ENCODE measurements around the gene TYROBP.

The TYROBP gene

DNA sequence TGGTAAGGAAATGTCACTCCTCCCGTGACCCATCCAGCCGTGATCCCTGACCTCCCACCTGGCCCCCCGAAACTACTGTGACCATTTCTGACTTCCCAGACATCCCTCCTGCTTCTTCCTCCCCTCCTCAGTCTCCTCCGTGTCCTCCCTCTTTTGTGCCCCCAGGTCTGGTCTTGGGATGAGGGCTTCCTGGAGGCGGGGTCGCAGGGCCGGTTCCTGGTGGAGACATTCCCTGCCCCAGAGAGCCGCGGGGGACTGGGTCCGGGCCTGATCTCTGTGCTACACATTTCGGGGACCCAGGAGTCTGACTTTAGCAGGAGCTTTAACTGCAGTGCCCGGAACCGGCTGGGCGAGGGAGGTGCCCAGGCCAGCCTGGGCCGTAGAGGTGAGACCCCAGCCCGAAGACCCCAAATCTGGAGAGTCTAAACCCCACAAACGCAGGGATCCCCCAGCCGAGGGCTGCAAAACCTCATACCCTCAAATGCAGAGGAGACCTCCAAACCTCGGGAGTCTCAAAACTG is 46.4 kb downstream of the TYROBP start:
- no peak overlapping the region for H3K4me3 ChIP-seq (ENCODE audit: low read depth, low read length)
- TF ChIP-seq MYC (IDR thresholded peaks at IDR 0.05; ENCODE audit: low read depth, low read length), result no peak
- TF ChIP-seq, protein P1, sequence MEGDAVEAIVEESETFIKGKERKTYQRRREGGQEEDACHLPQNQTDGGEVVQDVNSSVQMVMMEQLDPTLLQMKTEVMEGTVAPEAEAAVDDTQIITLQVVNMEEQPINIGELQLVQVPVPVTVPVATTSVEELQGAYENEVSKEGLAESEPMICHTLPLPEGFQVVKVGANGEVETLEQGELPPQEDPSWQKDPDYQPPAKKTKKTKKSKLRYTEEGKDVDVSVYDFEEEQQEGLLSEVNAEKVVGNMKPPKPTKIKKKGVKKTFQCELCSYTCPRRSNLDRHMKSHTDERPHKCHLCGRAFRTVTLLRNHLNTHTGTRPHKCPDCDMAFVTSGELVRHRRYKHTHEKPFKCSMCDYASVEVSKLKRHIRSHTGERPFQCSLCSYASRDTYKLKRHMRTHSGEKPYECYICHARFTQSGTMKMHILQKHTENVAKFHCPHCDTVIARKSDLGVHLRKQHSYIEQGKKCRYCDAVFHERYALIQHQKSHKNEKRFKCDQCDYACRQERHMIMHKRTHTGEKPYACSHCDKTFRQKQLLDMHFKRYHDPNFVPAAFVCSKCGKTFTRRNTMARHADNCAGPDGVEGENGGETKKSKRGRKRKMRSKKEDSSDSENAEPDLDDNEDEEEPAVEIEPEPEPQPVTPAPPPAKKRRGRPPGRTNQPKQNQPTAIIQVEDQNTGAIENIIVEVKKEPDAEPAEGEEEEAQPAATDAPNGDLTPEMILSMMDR (IDR thresholded peaks at IDR 0.05; ENCODE audit: low read depth, low read length), result no peak
- DNase-seq (ENCODE audit: low read depth), result no peak

DNA sequence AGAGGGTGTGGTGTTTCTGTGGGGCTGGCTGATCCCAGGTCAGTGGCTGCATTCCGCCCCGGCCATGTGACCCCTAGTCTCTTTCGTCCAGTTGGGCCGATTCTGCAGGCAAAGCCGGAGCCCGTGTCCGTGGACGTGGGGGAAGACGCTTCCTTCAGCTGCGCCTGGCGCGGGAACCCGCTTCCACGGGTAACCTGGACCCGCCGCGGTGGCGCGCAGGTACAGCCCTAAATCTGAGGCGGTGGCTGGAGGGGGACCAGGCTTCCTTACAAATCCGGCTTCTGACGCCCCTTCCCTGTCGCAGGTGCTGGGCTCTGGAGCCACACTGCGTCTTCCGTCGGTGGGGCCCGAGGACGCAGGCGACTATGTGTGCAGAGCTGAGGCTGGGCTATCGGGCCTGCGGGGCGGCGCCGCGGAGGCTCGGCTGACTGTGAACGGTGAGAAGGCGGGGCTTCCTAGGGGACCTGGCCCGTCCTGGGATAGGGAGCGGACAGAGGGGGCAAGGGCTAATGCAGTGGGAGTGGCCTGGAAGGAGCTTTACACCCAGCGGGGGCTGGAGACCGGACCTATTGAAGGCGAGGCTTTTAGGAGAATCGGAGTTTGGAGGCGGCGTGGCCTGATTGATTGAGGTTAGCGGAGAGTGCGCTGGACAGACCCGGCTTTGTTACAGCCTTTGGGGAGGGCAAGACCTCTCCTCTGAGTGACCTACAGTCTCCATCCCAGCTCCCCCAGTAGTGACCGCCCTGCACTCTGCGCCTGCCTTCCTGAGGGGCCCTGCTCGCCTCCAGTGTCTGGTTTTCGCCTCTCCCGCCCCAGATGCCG is 47.1 kb downstream of the TYROBP start:
- TF ChIP-seq POLR2A (IDR thresholded peaks at IDR 0.05; ENCODE audit: extremely low read depth, insufficient read length), result no peak
- DNase-seq (ENCODE audit: low read depth), result no peak
- no peak overlapping the region for H3K4me3 ChIP-seq (ENCODE audit: low read depth, low read length)

DNA sequence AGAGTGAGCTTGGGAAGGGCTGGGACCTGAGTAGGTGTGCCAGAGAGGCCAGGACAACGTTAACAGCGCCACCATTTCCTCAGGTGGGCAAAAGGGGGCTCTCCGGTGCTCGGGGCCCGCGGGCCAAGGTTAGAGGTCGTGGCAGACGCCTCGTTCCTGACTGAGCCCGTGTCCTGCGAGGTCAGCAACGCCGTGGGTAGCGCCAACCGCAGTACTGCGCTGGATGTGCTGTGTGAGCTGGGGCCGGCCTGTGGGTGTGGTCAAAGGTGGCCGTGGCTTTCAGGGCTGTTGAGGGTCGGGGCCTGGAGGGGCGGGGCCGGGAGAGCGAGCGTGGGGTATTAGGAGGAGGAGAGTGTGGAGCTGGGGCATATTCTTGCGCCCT is 47.7 kb downstream of the TYROBP start:
- no peak overlapping the region for H3K4me3 ChIP-seq (ENCODE audit: low read depth, low read length)
- TF ChIP-seq POLR2A (IDR thresholded peaks at IDR 0.05; ENCODE audit: extremely low read depth, insufficient read length), result no peak
- TF ChIP-seq, protein P1 (IDR thresholded peaks at IDR 0.05; ENCODE audit: low read depth, low read length), result no peak
- no peak for TF ChIP-seq MYC (IDR thresholded peaks at IDR 0.05; ENCODE audit: low read depth, low read length)
- TF ChIP-seq, protein P2, sequence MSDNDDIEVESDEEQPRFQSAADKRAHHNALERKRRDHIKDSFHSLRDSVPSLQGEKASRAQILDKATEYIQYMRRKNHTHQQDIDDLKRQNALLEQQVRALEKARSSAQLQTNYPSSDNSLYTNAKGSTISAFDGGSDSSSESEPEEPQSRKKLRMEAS (IDR thresholded peaks at IDR 0.05; ENCODE audit: low read depth, low read length), result no peak
- DNase-seq (ENCODE audit: low read depth), result no peak

DNA sequence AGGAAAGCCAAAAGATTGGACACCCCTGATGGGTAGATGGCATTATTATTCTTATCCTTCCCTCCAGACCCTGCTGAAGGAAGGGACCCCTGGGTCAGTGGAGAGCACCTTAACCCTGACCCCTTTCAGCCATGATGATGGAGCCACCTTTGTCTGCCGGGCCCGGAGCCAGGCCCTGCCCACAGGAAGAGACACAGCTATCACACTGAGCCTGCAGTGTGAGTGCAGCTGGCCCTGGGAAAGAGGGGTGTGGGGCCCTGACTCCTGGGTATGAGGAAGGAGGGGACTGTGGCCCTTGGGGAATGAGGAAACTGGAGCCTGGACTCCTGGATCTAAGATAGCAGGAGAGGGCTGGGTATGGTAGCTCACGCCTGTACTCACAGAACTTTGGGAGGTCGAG is 48.7 kb downstream of the TYROBP start:
- DNase-seq (ENCODE audit: low read depth), result no peak
- H3K4me3 ChIP-seq (ENCODE audit: low read depth, low read length), result no peak overlapping the region
- no peak for TF ChIP-seq POLR2A (IDR thresholded peaks at IDR 0.05; ENCODE audit: extremely low read depth, insufficient read length)
- TF ChIP-seq MYC (IDR thresholded peaks at IDR 0.05; ENCODE audit: low read depth, low read length), result no peak
- TF ChIP-seq, protein P2 (IDR thresholded peaks at IDR 0.05; ENCODE audit: low read depth, low read length), result no peak
- TF ChIP-seq, protein P1 (IDR thresholded peaks at IDR 0.05; ENCODE audit: low read depth, low read length), result no peak

DNA sequence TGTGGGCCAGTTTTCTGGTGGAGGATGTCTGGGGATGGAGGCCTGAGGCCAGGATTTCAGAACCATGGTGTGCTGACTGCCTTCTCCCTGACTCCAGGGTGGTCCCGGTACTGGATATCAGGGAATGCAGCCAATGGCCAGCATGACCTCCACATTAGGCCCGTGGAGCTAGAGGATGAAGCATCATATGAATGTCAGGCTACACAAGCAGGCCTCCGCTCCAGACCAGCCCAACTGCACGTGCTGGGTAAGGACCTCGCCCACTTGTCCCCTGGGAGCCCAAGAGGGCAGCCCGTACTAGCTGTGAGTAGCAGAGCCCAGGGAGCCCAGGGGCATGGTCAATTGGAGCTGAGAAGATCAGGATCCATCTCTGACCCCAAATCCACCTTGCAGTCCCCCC is 49.8 kb downstream of the TYROBP start:
- DNase-seq (ENCODE audit: low read depth), result no peak
- TF ChIP-seq POLR2A (IDR thresholded peaks at IDR 0.05; ENCODE audit: extremely low read depth, insufficient read length), result no peak
- TF ChIP-seq, protein P2 (IDR thresholded peaks at IDR 0.05; ENCODE audit: low read depth, low read length), result no peak
- TF ChIP-seq MYC (IDR thresholded peaks at IDR 0.05; ENCODE audit: low read depth, low read length), result no peak
- TF ChIP-seq, protein P1 (IDR thresholded peaks at IDR 0.05; ENCODE audit: low read depth, low read length), result no peak
- no peak overlapping the region for H3K4me3 ChIP-seq (ENCODE audit: low read depth, low read length)

DNA sequence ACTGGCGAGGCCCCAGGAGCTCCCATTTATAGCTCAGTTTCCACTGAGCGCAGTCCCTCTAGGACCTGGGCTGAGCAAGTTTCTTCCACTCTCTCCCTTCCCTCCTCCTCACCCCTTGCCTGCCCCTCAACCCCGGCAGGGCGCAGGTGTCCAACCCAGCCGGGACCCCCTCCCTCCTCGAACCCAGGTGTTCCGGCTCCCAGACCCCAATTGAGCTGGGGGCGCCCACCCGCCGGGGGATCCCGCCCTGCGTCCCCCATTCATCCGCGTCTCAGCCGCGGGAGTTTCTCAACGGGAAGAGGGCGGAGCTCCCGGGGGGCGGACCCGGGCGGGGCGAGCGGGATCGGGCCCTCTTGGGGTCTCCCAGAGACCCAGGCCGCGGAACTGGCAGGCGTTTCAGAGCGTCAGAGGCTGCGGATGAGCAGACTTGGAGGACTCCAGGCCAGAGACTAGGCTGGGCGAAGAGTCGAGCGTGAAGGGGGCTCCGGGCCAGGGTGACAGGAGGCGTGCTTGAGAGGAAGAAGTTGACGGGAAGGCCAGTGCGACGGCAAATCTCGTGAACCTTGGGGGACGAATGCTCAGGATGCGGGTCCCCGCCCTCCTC is 51.4 kb downstream of the TYROBP start, which contains the start of gene KIRREL2:
Gene KIRREL2 (plus strand): TSS at position 366 of the 604 bp plus-strand sequence. CDS start 209 bp downstream, at position 575.
- H3K4me3 ChIP-seq (ENCODE audit: low read depth, low read length), result no peak within 1 kb of the TSS
- no peak for TF ChIP-seq MYC (IDR thresholded peaks at IDR 0.05; ENCODE audit: low read depth, low read length)
- TF ChIP-seq POLR2A (IDR thresholded peaks at IDR 0.05; ENCODE audit: extremely low read depth, insufficient read length), result no peak
- TF ChIP-seq, protein P1 (IDR thresholded peaks at IDR 0.05; ENCODE audit: low read depth, low read length), result no peak
- TF ChIP-seq, protein P2 (IDR thresholded peaks at IDR 0.05; ENCODE audit: low read depth, low read length), result no peak
- DNase-seq (ENCODE audit: low read depth), result no peak
